GM23338 (cell line): ENCODE measurements around the gene ZMYND8. TPM values are rescaled to one million over a fixed set of nuclear protein-coding genes. Genes with fewer than 3 reads are reported as not detected.

Experiments used
- ATAC-seq: fragments of 200-7000 bp; cut with Tn5 transposase; 3 replicates; pipeline ENCODE4 v1.9.1; 2020
- DNase-seq: peaks from one replicate; pipeline ENCODE4 v3.0.0-alpha.2; 2015; ENCODE audit warnings: low spot score
- H2AFZ ChIP-seq: fragments of 200-600 bp; sonication (generic); 2 replicates; pipeline ENCODE4 v1.8.0; 2016; ENCODE audit warnings: antibody characterized with exemption, mild to moderate bottlenecking, moderate library complexity
- H3F3A ChIP-seq: fragments of 200-600 bp; sonication (generic); replicated peaks from 2 replicates; pipeline ENCODE4 v1.8.0; 2017; ENCODE audit warnings: antibody characterized with exemption, mixed run types, low read depth
- H3K27ac ChIP-seq: fragments of 200-600 bp; sonication (generic); 2 replicates; pipeline ENCODE4 v1.6.1; 2016; ENCODE audit warnings: low read depth
- H3K27me3 ChIP-seq: fragments of 200-600 bp; sonication (generic); 2 replicates; pipeline ENCODE4 v1.8.0; 2016; ENCODE audit warnings: mild to moderate bottlenecking, mixed run types, moderate library complexity; ENCODE audit not compliant: insufficient read depth
- H3K36me3 ChIP-seq: fragments of 200-600 bp; sonication (generic); 2 replicates; pipeline ENCODE4 v1.8.0; 2016; ENCODE audit warnings: mild to moderate bottlenecking; ENCODE audit not compliant: insufficient read depth
- H3K4me1 ChIP-seq: fragments of 200-600 bp; sonication (generic); 2 replicates; pipeline ENCODE4 v1.8.0; 2016; ENCODE audit warnings: mild to moderate bottlenecking, moderate library complexity; ENCODE audit not compliant: insufficient read depth
- H3K4me2 ChIP-seq: fragments of 200-600 bp; sonication (generic); 2 replicates; pipeline ENCODE4 v1.7.1; 2017; ENCODE audit warnings: mixed run types
- H3K4me3 ChIP-seq: fragments of 200-600 bp; sonication (generic); 2 replicates; pipeline ENCODE4 v1.6.1; 2016; ENCODE audit warnings: mixed run types
- H3K79me2 ChIP-seq: fragments of 200-600 bp; sonication (generic); replicated peaks from 2 replicates; pipeline ENCODE4 v1.8.0; 2017; ENCODE audit warnings: mild to moderate bottlenecking; ENCODE audit not compliant: insufficient read depth
- H3K9me2 ChIP-seq: fragments of 200-600 bp; sonication (generic); 2 replicates; pipeline ENCODE4 v1.8.0; 2017; ENCODE audit not compliant: insufficient read depth
- H4K20me1 ChIP-seq: fragments of 200-600 bp; sonication (generic); replicated peaks from 2 replicates; pipeline ENCODE4 v1.8.0; 2017; ENCODE audit warnings: mild to moderate bottlenecking; ENCODE audit not compliant: insufficient read depth
- H3K27ac Mint-ChIP-seq: 2 replicates; pipeline ENCODE4 v1.8.0; 2020; ENCODE audit warnings: inconsistent platforms, mild to moderate bottlenecking, moderate library complexity, mixed read lengths
- H3K27me3 Mint-ChIP-seq: 3 replicates; pipeline ENCODE4 v1.8.0; 2022; ENCODE audit warnings: low read depth, mild to moderate bottlenecking, moderate library complexity, mixed read lengths, inconsistent platforms; ENCODE audit not compliant: insufficient read depth, poor library complexity
- H3K36me3 Mint-ChIP-seq: 3 replicates; pipeline ENCODE4 v1.8.0; 2021; ENCODE audit warnings: low read depth, mild to moderate bottlenecking, inconsistent platforms, moderate library complexity, mixed read lengths
- H3K4me1 Mint-ChIP-seq: 3 replicates; pipeline ENCODE4 v1.8.0; 2020; ENCODE audit warnings: mild to moderate bottlenecking, inconsistent platforms, mixed read lengths
- H3K4me3 Mint-ChIP-seq: 3 replicates; pipeline ENCODE4 v1.8.0; 2021; ENCODE audit warnings: moderate library complexity, mild to moderate bottlenecking, inconsistent platforms, mixed read lengths
- H3K9me3 Mint-ChIP-seq: 3 replicates; pipeline ENCODE4 v1.8.0; 2020; ENCODE audit warnings: moderate library complexity, mild to moderate bottlenecking, inconsistent platforms, mixed read lengths
- CREB1 ChIP-seq: fragments of 250-450 bp; sonication (Bioruptor Pico); IDR thresholded peaks from 2 replicates; pipeline ENCODE4 v1.5.0; 2020; ENCODE audit warnings: low read depth, mild to moderate bottlenecking, moderate library complexity
- EZH2 ChIP-seq: fragments of 200-600 bp; sonication (generic); IDR thresholded peaks from one replicate; pipeline ENCODE4 v1.8.0; 2017; ENCODE audit warnings: antibody characterized with exemption, mild to moderate bottlenecking, low read depth; ENCODE audit not compliant: unreplicated experiment
- EZH2phosphoT487 ChIP-seq: fragments of 200-600 bp; sonication (generic); IDR thresholded peaks from one replicate; pipeline ENCODE4 v1.8.1; 2018; ENCODE audit warnings: antibody characterized with exemption; ENCODE audit not compliant: unreplicated experiment
- polyA plus RNA-seq: library from polyadenylated mRNA; unstranded; fragments of >200 nt; fragmentation: Nextera tagmentation; extraction: Ambion mirVana; gene quantifications from 2 replicates; pipeline ENCODE4 v1.2.1, GENCODE V29; 2016
- total RNA-seq: library from RNA; depleted of rRNA; stranded (reverse); fragments of >200 nt; shearing (Covaris generic); gene quantifications from 2 replicates; pipeline ENCODE4 v1.2.3, GENCODE V29; 2014
- TF ChIP-seq, protein P1 (sequence below): fragments of 250-450 bp; sonication (Bioruptor Pico); IDR thresholded peaks from 2 replicates; pipeline ENCODE4 v1.5.0; 2020; ENCODE audit warnings: mild to moderate bottlenecking, moderate library complexity

Gene ZMYND8
- total and polyA plus RNA-seq, 2 experiments from 2014 or later: 70.9 to 128 TPM

DNA sequence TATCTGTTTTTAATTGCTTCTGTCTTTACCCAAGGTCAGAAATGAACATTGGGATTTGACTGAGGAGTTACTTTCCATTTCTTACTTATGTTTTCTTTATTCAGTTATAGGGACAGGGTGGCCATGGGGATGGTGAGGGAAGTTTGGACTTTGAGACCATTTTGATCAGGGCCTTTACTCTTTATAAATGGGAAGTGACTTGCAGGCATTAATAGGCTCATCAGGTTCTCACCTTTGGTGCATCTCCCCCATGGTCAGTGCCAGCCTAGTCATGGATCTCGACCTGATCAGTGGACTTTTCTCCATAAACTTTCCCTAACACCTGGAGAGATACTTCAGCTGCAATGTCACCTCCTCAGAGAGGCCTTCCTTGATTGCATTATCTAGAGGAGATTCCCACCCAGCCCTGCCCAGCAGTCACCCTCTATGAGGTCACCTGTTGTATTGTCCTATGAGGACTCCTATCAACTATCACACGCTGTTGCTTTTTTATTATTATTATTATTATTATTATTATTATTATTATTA is 16.8 kb upstream of the ZMYND8 start (continued):
- TF ChIP-seq, protein P1, sequence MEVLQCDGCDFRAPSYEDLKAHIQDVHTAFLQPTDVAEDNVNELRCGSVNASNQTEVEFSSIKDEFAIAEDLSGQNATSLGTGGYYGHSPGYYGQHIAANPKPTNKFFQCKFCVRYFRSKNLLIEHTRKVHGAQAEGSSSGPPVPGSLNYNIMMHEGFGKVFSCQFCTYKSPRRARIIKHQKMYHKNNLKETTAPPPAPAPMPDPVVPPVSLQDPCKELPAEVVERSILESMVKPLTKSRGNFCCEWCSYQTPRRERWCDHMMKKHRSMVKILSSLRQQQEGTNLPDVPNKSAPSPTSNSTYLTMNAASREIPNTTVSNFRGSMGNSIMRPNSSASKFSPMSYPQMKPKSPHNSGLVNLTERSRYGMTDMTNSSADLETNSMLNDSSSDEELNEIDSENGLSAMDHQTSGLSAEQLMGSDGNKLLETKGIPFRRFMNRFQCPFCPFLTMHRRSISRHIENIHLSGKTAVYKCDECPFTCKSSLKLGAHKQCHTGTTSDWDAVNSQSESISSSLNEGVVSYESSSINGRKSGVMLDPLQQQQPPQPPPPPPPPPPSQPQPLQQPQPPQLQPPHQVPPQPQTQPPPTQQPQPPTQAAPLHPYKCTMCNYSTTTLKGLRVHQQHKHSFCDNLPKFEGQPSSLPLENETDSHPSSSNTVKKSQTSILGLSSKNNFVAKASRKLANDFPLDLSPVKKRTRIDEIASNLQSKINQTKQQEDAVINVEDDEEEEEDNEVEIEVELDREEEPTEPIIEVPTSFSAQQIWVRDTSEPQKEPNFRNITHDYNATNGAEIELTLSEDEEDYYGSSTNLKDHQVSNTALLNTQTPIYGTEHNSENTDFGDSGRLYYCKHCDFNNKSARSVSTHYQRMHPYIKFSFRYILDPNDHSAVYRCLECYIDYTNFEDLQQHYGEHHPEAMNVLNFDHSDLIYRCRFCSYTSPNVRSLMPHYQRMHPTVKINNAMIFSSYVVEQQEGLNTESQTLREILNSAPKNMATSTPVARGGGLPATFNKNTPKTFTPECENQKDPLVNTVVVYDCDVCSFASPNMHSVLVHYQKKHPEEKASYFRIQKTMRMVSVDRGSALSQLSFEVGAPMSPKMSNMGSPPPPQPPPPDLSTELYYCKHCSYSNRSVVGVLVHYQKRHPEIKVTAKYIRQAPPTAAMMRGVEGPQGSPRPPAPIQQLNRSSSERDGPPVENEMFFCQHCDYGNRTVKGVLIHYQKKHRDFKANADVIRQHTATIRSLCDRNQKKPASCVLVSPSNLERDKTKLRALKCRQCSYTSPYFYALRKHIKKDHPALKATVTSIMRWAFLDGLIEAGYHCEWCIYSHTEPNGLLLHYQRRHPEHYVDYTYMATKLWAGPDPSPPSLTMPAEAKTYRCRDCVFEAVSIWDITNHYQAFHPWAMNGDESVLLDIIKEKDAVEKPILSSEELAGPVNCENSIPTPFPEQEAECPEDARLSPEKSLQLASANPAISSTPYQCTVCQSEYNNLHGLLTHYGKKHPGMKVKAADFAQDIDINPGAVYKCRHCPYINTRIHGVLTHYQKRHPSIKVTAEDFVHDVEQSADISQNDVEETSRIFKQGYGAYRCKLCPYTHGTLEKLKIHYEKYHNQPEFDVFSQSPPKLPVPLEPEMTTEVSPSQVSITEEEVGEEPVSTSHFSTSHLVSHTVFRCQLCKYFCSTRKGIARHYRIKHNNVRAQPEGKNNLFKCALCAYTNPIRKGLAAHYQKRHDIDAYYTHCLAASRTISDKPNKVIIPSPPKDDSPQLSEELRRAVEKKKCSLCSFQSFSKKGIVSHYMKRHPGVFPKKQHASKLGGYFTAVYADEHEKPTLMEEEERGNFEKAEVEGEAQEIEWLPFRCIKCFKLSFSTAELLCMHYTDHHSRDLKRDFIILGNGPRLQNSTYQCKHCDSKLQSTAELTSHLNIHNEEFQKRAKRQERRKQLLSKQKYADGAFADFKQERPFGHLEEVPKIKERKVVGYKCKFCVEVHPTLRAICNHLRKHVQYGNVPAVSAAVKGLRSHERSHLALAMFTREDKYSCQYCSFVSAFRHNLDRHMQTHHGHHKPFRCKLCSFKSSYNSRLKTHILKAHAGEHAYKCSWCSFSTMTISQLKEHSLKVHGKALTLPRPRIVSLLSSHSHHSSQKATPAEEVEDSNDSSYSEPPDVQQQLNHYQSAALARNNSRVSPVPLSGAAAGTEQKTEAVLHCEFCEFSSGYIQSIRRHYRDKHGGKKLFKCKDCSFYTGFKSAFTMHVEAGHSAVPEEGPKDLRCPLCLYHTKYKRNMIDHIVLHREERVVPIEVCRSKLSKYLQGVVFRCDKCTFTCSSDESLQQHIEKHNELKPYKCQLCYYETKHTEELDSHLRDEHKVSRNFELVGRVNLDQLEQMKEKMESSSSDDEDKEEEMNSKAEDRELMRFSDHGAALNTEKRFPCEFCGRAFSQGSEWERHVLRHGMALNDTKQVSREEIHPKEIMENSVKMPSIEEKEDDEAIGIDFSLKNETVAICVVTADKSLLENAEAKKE (CRISPR knock-in tag): no peak
- TF ChIP-seq EZH2: no peak
- TF ChIP-seq EZH2phosphoT487: no peak

DNA sequence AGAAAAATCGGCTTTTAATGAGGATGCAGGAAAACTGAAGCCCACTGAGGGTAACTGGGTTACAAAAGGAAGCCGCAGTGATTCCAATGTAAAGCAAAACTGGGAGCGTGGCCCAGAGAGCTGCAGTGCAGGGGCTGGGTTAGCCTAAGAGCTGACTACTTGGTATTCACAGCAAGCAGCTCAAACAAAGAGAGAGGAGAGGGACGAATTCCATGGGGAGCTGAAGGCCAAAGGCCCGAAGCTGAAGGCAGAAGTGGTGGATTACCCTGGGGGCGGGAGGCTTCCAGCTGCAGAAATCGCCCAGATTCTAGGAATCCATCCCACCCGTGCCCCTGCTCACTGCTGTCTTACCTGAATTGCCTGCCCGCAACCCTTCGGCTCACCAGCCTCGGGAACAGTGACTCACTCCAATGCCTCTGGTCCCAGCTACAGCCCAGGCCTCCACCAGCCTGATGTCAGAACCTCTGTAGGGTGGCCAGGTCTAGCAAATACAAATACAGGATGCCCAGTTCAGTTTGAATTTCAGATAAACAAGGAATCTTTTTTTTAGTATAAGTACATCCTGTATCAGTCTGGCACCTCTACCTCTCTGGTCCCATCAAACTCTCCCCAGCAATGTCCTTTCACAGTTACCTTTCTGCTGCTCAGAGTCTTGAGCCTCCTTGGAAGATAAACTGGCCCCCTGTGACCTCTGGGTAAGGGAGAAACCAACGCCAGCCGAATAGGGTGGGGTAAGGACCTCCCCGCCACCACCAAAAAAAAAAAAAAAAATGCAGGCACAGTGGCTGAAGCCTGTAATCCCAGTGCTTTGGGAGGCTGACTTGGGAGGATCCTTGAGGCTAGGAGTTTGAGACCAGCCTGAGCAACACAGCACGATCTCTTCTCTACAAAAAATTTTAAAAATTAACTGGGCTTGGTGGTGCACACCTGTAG is 14.6 kb upstream of the ZMYND8 start:
- H3K4me3 Mint-ChIP-seq: no peak overlapping the region
- H3K36me3 ChIP-seq: peaks cover 6% of the 10 kb centered on the region; the same call in 1 of the 2 replicates
- H3K27ac Mint-ChIP-seq: no peak overlapping the region
- no peaks in the 10 kb centered on the region; the same call in 2 of the 3 replicates for H3K9me3 Mint-ChIP-seq
- 0 out of 2 replicates have a peak, but pooled peaks cover 7% of the 10 kb centered on the region for H3F3A ChIP-seq
- DNase-seq (peak; percentile 81), ATAC-seq (peak; percentile 60)
- H4K20me1 ChIP-seq: no peaks in the 10 kb centered on the region
- peaks cover 54% of the 10 kb centered on the region for H3K4me1 ChIP-seq
- peak overlapping the region; percentile 77 for H3K27ac ChIP-seq
- H3K79me2 ChIP-seq: peaks cover 40% of the 10 kb centered on the region
- H3K9me2 ChIP-seq: no peaks in the 10 kb centered on the region
- no peak overlapping the region for H3K4me3 ChIP-seq
- H3K4me2 ChIP-seq: 0 out of 2 replicates have a peak overlapping the region, but pooled peaks have one; percentile 25
- peaks cover 18% of the 10 kb centered on the region for H3K36me3 Mint-ChIP-seq
- H3K4me1 Mint-ChIP-seq: peaks cover 40% of the 10 kb centered on the region
- no peaks in the 10 kb centered on the region for H3K27me3 ChIP-seq
- H3K27me3 Mint-ChIP-seq: peaks cover 10% of the 10 kb centered on the region
- peak overlapping the region; percentile 72; the same call in 1 of the 2 replicates for H2AFZ ChIP-seq
- TF ChIP-seq, protein P1 (CRISPR knock-in tag): no peak
- TF ChIP-seq CREB1 (CRISPR knock-in tag): no peak
